ENCODE measurements around the gene GGTLC2.
"Not testable (repeated sequence)": the region's sequence is repeated elsewhere in the genome, so short reads cannot be mapped to it uniquely, and the experiment has no call there.

GRCh38 chr22:22686202-22687115 lies 42.0 kb downstream of the GGTLC2 start:
- not testable (repeated sequence) for TF ChIP-seq CTCF (conservative IDR thresholded peaks at IDR 0.05; ENCODE audit: low read length); EZH2phosphoT487 (IDR thresholded peaks at IDR 0.05; ENCODE audit: borderline replicate concordance)

Data from Loucy (cell line).